GM18861 (cell line): ENCODE data around the gene ZCCHC8.
"Not testable (repeated sequence)": the region's sequence is repeated elsewhere in the genome, so short reads cannot be mapped to it uniquely, and the experiment has no call there.

ENCODE experiments used
- ATAC-seq: cut with Tn5 transposase; IDR thresholded peaks from one replicate; pipeline ENCODE4 v1.9.1; 2021; ENCODE audit not compliant: unreplicated experiment

Gene ZCCHC8

GRCh38 chr12:122435186-122435585, 65.5 kb downstream of the ZCCHC8 start:
- no peak for ATAC-seq

GRCh38 chr12:122429043-122429442, 71.7 kb downstream of the ZCCHC8 start:
- ATAC-seq = not testable (repeated sequence)

DNA sequence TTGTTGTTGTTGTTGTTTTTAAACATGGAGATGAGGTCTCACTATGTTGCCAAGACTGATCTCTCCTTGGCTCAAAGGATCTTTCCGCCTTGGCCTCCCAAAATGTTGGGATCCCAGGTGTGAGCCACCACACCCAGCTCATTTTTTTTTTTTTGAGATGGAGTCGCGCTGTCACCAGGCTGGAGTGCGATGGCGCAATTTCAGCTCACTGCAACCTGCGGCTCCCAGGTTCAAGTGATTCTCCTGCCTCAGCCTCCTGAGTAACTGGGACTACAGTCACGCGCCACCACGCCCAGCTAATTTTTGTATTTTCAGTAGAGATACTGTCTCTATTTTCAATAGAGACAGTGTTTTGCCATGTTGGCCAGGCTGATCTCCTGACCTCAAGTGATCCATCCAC, 73.3 kb downstream of the ZCCHC8 start:
- ATAC-seq = no peak

GRCh38 chr12:122423258-122424165, 77.2 kb downstream of the ZCCHC8 start:
- no peak for ATAC-seq

DNA sequence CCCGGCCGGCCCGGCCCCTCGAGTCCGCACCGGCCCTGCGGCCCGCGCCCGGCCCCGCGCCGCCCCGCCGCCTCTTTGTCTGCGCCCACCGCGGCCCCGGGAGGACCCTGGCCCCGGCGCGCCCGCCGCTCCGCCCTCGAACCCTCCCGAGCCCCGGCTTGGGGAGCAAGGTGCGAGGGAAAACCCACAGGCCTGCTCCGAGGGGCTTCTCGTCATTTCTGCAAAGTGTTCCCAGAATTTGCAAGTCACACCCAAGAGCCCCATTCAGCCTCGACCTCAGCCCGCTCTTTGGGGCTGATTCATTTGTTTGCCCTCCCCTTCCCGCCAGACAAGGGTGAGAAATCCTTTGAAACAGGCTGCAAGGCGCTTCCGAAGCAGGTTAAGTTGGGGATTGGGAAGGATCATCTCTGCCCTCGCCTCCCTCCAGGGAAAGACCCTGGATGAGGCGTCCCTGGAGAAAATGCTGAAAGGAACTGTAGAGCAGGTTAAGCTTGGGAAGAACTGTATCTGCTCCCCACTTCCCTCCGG, 77.9 kb downstream of the ZCCHC8 start:
- no peak for ATAC-seq

- ATAC-seq = peak; percentile 41
Measured at GRCh38 chr12:122421821-122422729, 78.7 kb downstream of the ZCCHC8 start, which contains the start of gene CLIP1. TSS of gene CLIP1 (minus strand) at chr12:122422669. CDS start at chr12:122380452, 42,217 bp downstream.
